PC-9 (cell line): ENCODE data around the gene KLF13. TPM values are rescaled to one million over a fixed set of nuclear protein-coding genes. Genes with fewer than 3 reads are reported as not detected.

Source experiments
- BruUV-seq: library from RNA; stranded (reverse); fragments of 400-500 nt; replicated peaks from 2 replicates; lab custom pipeline; 2021; lab: Mats Ljungman, UMichigan
- CTCF ChIA-PET: fragments of 300-600 bp; sonication (Branson Sonifier 250); formaldehyde crosslinking; loops from one replicate; lab custom pipeline; 2022; ENCODE audit warnings: antibody characterized with exemption; lab: Charles Lee
- POLR2A ChIA-PET: fragments of 300-600 bp; sonication (Branson Sonifier 250); formaldehyde crosslinking; loops from one replicate; lab custom pipeline; 2022; ENCODE audit warnings: antibody characterized with exemption; ENCODE audit not compliant: unreplicated experiment; lab: Charles Lee
- DNase-seq, 2 experiments: peaks; one replicate each; pipeline versions ENCODE4 v3.0.0 to v3.0.0-alpha.2; 2015 to 2022; ENCODE audit warnings: mixed read lengths in 1 of 2
- H2AFZ ChIP-seq: fragments of 200-600 bp; sonication (generic); 2 replicates; pipeline ENCODE4 v1.8.1; 2017; ENCODE audit warnings: antibody characterized with exemption
- H3F3A ChIP-seq: fragments of 200-600 bp; sonication (generic); 2 replicates; pipeline ENCODE4 v1.8.1; 2017; ENCODE audit warnings: antibody characterized with exemption, mild to moderate bottlenecking, low read depth; ENCODE audit not compliant: insufficient read depth
- H3K27ac ChIP-seq: fragments of 200-600 bp; sonication (generic); 2 replicates; pipeline ENCODE4 v1.6.1; 2016; ENCODE audit warnings: mixed run types
- H3K27me3 ChIP-seq: fragments of 200-600 bp; sonication (generic); 2 replicates; pipeline ENCODE4 v1.6.1; 2016; ENCODE audit warnings: low read depth, mixed run types; ENCODE audit not compliant: insufficient read depth
- H3K36me3 ChIP-seq: fragments of 200-600 bp; sonication (generic); 2 replicates; pipeline ENCODE4 v1.6.1; 2016; ENCODE audit warnings: low read depth, mixed run types
- H3K4me1 ChIP-seq: fragments of 200-600 bp; sonication (generic); replicated peaks from 2 replicates; pipeline ENCODE4 v1.6.1; 2016; ENCODE audit warnings: mixed run types; ENCODE audit not compliant: insufficient read depth
- H3K4me2 ChIP-seq: fragments of 200-600 bp; sonication (generic); 2 replicates; pipeline ENCODE4 v1.6.1; 2017; ENCODE audit warnings: mixed run types
- H3K4me3 ChIP-seq: fragments of 200-600 bp; sonication (generic); 2 replicates; pipeline ENCODE4 v1.6.1; 2016; ENCODE audit warnings: mixed run types
- H3K79me2 ChIP-seq: fragments of 200-600 bp; sonication (generic); 2 replicates; pipeline ENCODE4 v1.6.1; 2017; ENCODE audit warnings: low read depth, mixed run types
- H3K9me2 ChIP-seq: fragments of 200-600 bp; sonication (generic); 2 replicates; pipeline ENCODE4 v1.8.1; 2017; ENCODE audit warnings: mild to moderate bottlenecking; ENCODE audit not compliant: insufficient read depth
- H3K9me3 ChIP-seq: fragments of 200-600 bp; sonication (generic); 2 replicates; pipeline ENCODE4 v1.8.1; 2016; ENCODE audit warnings: low read depth; ENCODE audit not compliant: insufficient read depth
- H4K20me1 ChIP-seq: fragments of 200-600 bp; sonication (generic); 2 replicates; pipeline ENCODE4 v1.8.1; 2017; ENCODE audit not compliant: insufficient read depth
- EZH2 ChIP-seq: fragments of 200-600 bp; sonication (generic); IDR thresholded peaks from 2 replicates; pipeline ENCODE4 v1.8.0; 2017; ENCODE audit warnings: antibody characterized with exemption, low read depth
- intact Hi-C: fragments of 100-400 bp; cut with micrococcal nuclease; formaldehyde crosslinking; loops from one replicate; pipeline ENCODE4 v1.10.0; 2022; ENCODE audit not compliant: unreplicated experiment
- total RNA-seq: library from RNA; stranded (reverse); gene quantifications from 2 replicates; pipeline ENCODE4 v1.2.3, GENCODE V29; 2021
- TF ChIP-seq, protein P1 (sequence below): fragments of 200-600 bp; sonication (generic); conservative IDR thresholded peaks from 2 replicates; pipeline ENCODE4 v1.6.1; 2017; ENCODE audit warnings: mixed run types, antibody characterized with exemption, mild to moderate bottlenecking, moderate library complexity

The KLF13 gene
- total RNA-seq, 1 experiment from 2014 or later: 3.4 TPM

DNA sequence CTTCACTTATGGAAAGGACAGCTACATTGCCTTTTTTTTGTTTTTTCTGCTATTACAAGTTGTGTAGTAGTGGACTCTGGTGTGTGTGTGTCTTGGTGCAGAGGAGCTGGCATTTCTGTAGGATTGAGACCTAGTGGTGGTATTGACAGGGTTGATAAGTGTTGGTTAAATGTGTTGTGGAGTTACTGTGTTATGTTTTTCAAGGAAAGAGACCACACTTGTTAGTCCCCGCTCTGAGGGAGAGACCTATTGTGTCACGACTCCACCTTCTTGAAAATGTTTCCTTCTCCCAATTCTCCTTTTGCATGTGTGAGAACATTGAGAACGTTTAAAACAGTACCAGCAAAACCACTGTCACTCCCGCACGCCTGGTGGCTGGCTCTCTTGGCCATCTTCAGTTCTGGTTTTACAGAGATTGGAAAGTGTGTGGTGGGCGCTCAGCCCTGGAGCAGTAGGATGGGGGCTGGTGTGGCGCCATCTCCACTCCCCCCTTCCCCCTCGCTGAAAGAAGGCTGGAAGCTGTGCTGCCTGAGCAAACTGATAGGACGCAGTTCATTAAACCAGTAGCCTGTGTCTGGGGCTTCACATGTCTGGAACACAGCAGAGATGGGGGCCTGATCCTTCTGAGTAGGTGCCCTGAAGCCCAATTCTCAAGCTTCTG, 5.5 kb downstream of the KLF13 start:
- POLR2A ChIA-PET: no interaction called here

DNA sequence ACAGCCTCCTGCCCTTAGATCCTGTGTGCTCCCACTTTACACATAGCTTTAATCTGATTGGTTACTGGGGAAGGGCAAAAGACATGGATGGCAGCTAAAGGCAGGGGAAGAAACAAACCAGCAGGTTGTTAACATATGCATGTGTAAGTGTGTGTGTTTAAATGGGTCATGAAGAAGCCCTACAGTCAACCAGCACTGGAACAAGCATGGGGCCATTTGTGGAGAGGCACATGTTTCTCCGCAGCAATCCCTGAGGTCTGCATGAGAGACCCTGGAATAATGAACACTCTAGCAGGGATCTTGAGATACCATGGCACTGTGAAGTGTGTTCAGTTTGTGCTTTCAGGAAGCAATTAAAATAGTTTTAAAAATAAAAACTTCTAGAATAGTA, 6.0 kb downstream of the KLF13 start:
- Histone ChIP-seq H3K4me3 (no peak overlapping the region), H3K79me2 (no peaks in the 10 kb centered on the region), H3K27me3 (peaks cover 10% of the 10 kb centered on the region; the same call in 1 of the 2 replicates), H3K4me1 (no peaks in the 10 kb centered on the region), H3K36me3 (no peaks in the 10 kb centered on the region), H3K27ac (no peak overlapping the region), H4K20me1 (no peaks in the 10 kb centered on the region), H3K4me2 (no peak overlapping the region), H3F3A (no peaks in the 10 kb centered on the region), H2AFZ (no peak overlapping the region), H3K9me2 (no peaks in the 10 kb centered on the region), H3K9me3 (no peaks in the 10 kb centered on the region)
- no TSS peak for BruUV-seq
- intact Hi-C loops: no loop called here
- POLR2A ChIA-PET: no interaction called here
- CTCF ChIA-PET: no interaction called here
- TF ChIP-seq EZH2: no peak
- TF ChIP-seq, protein P1, sequence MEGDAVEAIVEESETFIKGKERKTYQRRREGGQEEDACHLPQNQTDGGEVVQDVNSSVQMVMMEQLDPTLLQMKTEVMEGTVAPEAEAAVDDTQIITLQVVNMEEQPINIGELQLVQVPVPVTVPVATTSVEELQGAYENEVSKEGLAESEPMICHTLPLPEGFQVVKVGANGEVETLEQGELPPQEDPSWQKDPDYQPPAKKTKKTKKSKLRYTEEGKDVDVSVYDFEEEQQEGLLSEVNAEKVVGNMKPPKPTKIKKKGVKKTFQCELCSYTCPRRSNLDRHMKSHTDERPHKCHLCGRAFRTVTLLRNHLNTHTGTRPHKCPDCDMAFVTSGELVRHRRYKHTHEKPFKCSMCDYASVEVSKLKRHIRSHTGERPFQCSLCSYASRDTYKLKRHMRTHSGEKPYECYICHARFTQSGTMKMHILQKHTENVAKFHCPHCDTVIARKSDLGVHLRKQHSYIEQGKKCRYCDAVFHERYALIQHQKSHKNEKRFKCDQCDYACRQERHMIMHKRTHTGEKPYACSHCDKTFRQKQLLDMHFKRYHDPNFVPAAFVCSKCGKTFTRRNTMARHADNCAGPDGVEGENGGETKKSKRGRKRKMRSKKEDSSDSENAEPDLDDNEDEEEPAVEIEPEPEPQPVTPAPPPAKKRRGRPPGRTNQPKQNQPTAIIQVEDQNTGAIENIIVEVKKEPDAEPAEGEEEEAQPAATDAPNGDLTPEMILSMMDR: no peak
- no peak for DNase-seq

More for the DNA sequence above, 5.5 kb downstream of the KLF13 start:
- Histone ChIP-seq H3K4me1 (no peaks in the 10 kb centered on the region), H4K20me1 (no peaks in the 10 kb centered on the region), H3K27ac (no peak overlapping the region), H3K79me2 (no peaks in the 10 kb centered on the region), H3K36me3 (no peaks in the 10 kb centered on the region), H3K4me2 (no peak overlapping the region), H3K9me2 (no peaks in the 10 kb centered on the region), H3F3A (no peaks in the 10 kb centered on the region), H3K4me3 (no peak overlapping the region), H3K9me3 (no peaks in the 10 kb centered on the region), H2AFZ (no peak overlapping the region), H3K27me3 (peaks cover 6% of the 10 kb centered on the region; the same call in 1 of the 2 replicates)
- DNase-seq: no peak
- BruUV-seq: no TSS peak
- intact Hi-C loops: no loop called here
- CTCF ChIA-PET: no interaction called here
- TF ChIP-seq, protein P1: no peak
- TF ChIP-seq EZH2: no peak

DNA sequence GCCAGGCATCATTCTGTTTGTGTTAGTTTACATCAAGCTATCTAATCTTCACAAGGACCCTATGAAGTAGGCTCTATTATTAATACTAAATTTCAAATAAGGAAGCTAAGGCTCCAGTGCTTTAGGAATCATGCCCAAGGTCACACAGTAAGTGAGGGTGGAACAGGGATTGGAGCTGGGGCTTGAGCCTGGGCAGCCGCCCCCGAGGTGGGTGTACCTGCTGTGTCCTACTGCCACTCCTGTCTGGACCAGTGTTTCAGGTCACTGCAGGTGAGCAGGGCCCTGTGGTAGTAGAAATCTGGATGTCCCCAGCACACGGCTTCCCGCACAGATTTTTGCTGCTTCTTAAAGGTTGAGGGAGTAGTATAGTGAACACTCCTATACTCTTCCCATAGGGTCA, 6.5 kb downstream of the KLF13 start:
- H3K79me2 ChIP-seq: no peaks in the 10 kb centered on the region

More for the DNA sequence above, 6.5 kb downstream of the KLF13 start:
- H3K4me1 ChIP-seq: no peaks in the 10 kb centered on the region
- BruUV-seq: no TSS peak
- intact Hi-C loops: no loop called here
- H3K4me3 ChIP-seq: no peak overlapping the region
- H3K27me3 ChIP-seq: peaks cover 14% of the 10 kb centered on the region
- H3K4me2 ChIP-seq: no peak overlapping the region
- H3K27ac ChIP-seq: no peak overlapping the region
- CTCF ChIA-PET: no interaction called here
- no peaks in the 10 kb centered on the region for H3K9me2 ChIP-seq
- H3K36me3 ChIP-seq: no peaks in the 10 kb centered on the region
- POLR2A ChIA-PET: no interaction called here
- H3K9me3 ChIP-seq: no peaks in the 10 kb centered on the region
- H4K20me1 ChIP-seq: no peaks in the 10 kb centered on the region
- DNase-seq: no peak
- H3F3A ChIP-seq: no peaks in the 10 kb centered on the region
- TF ChIP-seq, protein P1: no peak
- no peak for TF ChIP-seq EZH2
- H2AFZ ChIP-seq: no peak overlapping the region
